HG03432 (cell line): ENCODE results near the gene JUND.

Experiments
- ATAC-seq: cut with Tn5 transposase; IDR thresholded peaks from one replicate; pipeline ENCODE4 v1.9.1; 2021; ENCODE audit warnings: mild to moderate bottlenecking, moderate library complexity; ENCODE audit not compliant: unreplicated experiment

JUND gene

DNA sequence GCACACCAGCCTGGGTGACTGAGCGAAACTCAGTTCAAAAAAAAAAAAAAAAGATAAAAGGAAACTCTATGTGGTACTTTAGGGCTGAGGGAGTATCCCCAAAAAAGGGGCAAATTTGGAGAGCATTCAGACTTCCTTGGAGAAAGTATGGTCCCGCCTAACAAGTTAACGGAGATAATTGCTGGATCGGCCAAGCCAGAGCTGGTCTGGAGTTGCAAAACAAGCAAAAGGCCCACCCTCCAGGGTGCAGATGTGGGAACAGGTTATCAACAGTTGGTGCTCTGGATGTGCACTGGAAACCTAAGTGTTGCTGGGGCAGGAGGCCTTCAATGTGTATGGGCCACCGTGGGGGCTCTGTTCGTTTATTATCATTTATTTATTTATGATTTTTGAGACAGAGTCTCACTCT is 10.0 kb downstream of the JUND start:
- no peak for ATAC-seq

DNA sequence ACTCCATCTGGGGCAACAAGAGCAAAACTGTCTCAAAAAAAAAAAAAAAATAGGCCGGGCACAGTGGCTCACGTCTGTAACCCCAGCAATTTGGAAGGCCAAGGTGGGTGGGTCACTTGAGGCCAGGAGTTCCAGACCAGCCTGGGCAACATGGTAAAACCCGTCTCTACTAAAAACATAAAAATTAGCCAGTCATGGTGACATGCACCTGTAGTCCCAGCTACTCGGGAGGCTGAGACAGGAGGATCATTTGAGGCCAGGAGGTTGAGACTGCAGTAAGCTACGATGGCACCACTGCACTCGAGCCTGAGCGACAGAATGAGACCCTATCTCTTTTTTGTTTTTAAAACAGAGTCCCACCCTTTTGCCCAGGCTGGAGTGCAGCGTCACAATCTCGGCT is 11.1 kb downstream of the JUND start:
- no peak for ATAC-seq

DNA sequence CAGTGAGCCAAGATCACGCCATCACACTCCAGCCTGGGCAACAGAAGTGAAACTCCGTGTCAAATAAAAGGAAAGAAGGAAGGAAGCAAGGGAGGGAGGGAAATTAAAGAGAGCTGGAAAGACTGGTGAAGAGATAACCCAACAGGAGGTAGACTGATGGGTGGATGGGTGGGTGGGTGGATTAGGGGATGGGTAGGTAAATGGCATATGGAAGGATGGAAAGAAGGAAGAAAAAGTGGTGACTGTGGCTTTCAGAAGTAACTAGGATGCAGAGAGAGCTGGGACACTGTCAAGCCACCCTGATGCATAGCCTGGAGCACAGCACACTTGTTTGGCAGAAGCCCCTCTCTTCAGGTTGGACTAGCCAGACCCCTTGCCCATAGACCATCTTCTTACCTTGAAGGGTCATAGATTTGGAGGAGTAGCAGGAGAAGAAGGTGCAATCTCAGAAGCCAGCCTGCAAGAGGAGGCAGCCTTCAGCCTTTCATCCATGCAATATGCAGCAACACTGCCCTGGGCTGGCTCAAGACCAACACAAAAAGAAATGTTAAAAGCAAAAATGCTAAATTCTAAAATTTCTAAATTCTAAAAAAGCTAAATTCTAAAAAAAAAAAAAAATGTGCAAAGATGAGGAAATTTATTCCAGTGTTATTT is 12.2 kb downstream of the JUND start:
- no peak for ATAC-seq

DNA sequence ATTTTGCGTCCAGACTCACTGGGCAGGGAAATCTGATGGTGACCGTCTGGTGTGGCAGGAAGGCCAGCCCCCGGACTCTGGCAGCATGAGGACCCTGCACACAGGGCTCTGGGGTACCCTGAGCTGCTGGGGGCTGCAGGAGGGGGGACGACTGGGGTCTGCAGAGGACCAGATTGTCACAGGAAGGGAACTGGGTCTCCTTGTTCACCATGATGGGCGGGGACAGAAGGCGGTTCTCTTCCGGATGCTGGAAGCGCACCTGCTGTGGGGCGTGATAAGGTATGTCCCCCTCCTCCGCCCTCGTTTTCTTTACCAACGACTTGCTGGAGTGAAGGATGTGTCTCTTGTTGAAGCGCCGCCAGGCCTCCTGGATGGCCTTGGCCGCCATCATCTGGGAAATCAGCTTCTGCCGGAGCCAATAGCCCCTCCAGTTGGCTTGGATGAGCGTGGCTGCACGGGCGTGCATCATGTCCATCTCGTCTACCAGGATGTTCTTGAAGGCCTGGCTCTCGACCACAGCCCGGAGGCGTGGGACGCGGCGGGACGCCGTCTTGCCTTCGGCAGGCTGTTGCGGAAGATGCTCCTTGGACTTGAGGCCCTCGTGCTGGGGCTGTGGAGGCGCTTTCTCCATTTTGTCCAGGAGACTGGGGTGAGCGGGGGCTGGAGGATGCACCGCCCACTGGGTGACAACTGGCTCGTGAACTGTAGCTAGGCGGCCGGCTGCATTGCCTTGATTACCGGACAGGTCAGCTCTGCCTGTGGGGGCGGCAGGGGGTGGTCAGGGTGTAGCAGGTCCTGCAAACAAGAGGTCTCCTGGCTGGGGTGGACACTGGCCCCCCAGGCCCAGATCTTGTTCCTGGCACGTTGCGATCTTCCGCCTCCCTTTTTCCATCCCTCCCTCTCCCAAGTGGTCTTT is 14.4 kb downstream of the JUND start:
- no peak for ATAC-seq

DNA sequence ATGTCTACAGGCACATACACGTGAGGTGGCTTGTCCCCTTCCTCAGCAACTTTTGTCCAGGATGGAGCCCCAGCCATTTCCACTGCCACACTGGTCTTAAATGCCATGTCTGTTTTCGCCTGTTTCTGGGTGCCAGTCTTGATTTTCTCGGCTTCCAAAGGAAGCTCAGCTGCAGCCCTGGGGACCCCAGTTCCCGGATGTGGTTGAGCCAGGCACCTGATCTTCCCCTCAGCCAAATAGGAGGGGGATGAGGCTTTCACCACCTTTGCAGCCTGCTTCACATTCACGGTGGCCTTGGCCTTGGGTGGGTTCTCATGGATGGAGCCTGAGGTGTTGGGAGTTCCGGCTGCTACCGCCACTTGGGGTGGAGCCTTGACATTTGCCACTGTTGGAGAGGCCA is 15.8 kb downstream of the JUND start:
- no peak for ATAC-seq

DNA sequence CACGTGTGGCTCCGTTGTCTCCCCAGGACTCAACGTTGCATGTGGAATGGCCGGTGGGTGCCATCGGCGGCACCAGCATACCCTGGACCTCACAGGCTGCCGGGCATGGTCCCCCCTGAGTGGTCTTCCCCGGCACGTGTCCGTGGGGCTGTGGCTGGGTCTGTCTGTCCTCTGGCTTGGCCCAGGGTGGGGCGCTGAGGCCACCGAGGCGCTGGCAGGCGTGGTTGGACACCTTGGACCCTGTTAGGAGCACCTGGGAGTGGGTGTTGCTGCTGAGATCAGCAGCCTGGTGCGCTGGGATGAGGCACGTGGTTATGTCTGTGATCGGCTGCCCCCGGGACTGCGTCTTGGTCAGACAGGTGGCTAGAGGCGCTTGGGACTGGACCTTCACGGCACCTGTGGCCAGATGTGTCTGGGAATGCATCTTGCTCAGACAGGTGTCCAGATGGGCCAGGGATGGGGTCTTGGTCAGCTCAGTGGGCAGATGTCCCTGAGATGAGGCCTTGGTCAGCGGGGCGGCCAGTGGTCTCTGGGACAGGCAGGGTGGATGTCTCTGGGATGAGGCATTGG is 16.4 kb downstream of the JUND start:
- no peak for ATAC-seq

DNA sequence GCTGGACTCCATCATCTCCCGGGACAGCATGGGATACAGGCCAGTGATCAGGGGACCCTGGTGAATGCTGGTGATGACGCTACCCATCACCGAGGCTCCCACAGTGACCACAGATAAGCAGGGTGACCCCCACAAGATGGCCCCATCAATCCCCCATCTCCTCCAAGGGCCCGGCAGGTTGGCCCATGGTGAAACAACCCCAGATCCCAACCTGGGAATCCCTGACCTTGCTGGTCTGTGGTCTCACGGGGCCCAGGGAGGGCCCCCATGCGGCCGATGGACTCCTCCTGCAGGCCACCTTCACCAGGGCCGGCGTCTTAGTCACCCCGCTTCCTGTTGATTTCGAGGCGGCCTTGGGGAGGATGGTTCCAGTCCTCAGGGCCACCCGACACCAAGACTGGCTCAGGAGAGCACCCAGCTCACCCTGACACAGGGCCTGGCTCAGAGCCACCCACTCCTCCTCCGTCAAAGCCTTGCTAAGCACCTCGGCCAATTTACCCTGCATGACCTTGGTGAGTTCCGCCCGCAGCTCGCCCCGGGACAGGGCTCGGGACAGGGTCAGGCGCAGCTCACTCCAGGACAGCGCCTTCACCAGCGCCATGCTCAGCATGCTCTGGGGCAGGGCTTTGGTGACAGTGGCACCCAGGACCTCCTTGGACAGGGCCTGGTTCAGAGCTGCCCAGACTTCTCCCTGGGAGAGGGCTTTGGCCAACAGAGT is 17.1 kb downstream of the JUND start:
- no peak for ATAC-seq

DNA sequence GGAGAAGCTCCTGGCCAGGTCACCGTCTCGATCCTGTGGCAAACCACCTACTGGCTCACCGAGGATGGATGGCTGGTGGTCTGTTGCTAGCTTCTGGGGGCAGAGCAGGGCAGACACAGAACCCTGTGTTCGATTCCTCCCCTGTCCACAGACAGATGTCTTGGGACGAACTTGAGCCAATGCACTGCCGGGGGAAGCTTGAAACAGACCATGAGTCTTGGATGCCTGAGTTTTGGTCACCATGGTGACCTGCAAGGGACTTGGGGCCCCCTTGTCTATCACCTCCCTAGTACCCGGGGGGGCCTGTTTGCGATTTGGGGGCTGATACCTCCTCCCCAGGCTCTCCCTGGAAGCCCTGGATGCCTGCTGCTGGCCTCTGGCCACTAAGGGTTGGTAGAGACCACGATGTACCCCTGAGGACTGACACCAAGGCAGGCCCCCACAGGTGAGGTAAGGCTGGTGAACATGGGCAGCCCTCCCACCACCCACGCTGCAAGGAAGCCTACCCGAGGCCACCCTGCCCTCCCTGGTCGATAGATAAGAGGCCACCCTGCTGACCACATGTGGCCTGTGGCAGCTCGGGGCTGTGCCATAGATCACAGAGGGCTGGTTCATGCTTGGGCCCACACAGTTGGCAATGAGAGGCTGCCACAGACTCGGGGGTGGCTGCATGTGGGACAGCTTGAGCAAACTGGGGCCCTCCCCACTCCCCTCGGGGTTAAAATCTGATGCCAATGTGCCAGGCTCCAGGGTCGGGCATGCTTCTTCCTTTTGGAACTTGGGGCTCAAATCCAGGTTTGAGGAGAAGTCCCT is 17.9 kb downstream of the JUND start:
- no peak for ATAC-seq

DNA sequence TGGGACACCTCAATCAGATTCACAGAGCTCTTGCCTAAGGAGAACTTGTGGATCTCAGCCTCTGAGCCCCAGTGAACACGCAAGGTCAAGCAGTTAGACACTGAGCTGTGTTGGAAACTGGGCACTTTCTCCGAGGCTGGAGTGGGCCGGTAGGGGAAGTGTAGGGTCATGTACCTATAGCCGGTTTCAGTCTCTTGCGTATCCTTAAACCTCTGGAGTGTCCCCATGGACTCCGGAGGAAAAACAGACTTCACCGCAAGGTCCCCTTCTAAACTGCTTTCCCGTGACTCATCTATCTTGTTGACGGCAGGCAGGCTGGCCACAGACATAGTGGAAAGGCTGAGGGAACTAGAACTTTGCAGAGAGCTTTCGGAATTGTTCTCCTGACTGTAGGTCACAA is 18.5 kb downstream of the JUND start:
- ATAC-seq: no peak

DNA sequence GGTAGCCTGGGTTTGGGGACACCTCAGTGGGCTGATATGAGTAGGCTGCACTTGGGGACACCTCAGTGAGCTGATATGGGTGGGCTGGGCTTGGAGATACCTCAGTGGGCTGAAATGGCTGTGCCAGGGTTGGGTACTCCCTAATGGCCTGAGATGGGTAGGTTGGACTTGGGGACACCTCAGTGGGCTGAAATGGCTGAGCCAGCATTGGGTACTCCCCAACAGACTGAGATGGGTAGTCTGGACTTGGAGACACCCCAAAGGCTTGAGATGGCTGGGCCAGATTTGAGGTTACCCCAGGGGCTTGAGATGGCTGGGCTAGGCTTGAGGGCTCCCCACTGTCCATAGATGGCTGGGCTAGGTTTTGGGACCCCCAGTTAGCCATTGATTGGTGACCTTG is 19.3 kb downstream of the JUND start:
- ATAC-seq: no peak

DNA sequence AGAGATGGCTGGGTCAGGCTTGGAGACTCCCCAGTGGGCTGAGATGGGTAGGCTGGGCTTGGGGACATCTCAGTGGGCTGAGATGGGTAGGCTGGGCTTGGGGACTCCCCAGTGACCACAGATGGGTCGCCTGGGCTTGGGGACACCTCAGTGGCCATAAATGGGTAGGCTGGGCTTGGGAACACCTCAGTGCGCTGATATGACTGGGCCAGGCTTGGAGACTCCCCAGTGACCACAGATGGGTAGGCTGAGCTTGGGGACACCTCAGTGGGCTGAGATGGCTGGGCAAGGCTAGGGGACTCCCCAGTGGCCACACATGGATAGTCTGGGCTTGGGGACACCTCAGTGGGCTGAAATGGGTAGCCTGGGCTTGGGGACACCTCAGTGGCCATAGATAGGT is 19.9 kb downstream of the JUND start:
- no peak for ATAC-seq

DNA sequence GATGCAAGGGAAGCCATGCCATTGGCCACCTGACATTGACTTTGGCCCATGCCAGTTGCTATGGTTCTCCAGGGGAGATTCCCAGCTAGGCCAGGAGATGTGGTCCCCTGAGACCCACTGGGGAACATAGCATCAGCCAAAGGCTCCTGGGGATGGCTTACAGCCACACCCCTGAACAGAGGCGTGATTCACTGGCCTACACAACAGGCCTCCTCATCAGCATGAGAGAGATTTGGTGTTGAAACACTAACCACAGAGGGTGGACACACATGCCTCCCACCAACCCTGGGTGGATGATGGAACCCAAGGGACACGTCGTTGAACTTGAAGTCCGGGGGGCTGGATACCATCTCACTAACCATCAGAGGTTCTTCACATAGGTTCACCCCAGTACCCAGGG is 21.5 kb downstream of the JUND start:
- ATAC-seq: no peak

DNA sequence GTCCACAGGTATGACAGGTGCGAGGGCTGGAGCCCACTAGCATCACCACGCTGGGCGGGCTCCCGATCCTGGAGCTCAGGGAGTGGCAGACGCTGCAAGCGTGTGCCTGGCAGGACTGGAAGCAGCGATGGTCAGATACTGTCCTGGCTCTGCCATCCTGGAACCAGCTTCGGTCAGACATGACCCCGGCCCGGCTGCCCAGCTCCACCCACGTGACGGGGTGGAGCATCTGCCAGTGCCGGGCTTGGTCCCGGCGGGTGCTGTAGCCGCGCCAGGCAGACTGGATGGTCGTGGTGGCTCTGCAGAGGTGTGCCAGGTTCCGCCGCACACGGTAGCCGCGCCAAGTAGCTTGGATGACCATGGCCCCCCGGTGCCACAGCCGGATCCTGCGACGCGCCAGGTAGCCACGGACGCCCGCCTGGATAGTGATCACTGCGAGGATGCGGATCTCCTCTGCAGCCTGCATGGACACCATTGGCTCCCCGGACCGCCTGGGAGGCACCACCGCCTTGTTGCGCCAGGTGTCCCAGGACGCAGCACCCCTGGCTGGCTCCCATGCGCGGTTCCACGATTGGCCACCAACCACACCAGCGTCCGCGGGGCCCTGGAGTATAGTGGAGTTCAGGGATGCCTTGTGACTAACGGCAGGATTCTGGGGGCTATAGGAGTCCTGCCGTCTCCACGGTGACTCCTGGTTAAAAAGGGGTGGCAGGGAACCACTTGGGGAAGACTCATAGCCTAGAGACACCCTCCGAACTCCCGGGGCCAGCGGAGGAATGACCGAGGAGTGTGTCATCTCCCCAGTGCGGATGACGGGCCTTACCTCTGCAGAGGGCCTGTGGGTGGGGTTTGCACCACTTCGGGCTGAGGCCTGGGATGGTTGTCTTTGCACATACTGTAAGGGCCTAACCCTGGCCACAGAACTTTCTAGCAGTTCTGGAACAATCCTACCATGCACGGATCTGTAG is 23.6 kb downstream of the JUND start:
- no peak for ATAC-seq

DNA sequence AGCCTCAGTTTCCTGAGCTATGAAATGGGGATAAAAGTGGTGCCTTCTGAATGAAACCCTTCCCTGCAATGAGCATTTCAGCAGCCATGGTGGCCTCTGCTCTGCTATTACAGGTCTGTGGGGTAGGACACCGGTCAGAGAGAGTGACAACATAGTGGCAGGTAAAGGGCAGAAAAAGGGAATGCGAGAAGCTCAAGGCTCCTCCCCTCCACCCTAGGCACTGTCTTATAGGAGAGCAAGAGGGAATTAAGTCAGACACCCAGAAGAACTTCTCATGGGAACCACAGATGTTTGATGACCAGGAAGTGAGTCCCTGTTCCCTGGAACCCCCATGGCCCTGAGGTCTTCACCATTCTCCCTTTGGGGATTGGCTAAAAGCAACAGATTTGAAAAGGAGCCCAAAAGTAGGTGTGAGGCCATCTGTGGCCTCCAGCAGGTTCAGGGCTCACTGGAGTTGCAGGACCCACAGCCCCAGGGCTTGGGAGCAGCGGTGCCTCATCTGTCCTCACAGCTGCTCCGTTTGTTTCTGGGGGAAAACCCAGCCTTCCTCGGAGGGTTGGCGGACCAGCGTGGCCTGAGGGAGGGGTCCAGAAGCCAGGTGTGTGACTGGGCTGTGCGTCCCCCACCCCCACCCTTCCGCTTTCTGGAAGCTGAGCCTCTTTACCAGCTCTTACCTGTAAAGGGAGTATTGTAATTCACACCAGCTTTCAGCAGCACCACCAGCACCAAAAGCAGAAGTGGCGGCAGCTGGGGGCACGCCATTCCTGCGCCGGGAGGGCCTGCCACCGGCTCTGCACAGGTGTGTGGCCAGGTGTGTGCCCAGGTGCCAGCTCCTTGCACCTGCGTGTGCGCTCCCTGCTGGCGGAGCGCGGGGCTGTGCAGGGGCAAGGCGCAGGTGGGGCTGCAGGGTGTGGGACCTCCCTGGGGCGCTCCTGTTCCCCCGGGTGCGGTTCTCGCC is 26.6 kb downstream of the JUND start:
- no peak for ATAC-seq

DNA sequence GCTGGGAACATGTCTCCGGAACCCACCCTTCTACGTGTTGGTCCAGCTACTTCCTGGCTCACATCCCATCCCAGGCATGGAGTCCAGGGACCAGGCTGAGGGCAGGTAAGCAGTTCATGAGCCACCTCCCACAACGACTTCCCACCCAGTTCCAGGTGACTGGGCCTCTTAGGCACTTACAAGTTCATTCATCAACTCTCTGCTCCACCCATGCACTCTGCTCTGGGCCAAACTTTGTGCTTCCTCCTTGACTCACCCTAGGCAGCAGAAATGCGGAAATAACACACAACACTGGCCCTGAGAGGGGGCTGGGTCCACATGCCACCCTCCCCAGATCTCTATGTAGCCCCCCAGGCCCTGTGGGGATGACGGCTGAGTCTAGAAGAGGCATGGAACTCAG is 27.7 kb downstream of the JUND start:
- ATAC-seq: no peak

DNA sequence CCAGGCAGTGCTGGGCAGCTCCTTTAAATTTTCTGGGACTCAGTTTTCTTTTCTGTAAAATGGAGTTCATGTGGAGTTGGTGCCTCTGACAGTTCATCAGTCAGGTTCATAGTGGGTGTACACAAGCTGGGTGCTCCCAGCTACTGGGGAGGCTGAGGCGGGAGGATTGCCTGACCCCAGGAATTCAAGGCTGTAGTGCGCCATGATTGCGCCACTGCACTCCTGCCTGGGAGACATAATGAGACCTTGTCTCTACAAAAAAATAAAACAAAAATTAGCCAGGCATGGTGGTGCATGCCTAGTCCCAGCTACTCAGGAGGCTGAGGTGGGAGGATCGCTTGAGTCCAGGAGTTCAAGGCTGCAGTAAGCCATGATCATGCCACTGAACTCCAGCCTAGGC is 28.3 kb downstream of the JUND start:
- no peak for ATAC-seq

DNA sequence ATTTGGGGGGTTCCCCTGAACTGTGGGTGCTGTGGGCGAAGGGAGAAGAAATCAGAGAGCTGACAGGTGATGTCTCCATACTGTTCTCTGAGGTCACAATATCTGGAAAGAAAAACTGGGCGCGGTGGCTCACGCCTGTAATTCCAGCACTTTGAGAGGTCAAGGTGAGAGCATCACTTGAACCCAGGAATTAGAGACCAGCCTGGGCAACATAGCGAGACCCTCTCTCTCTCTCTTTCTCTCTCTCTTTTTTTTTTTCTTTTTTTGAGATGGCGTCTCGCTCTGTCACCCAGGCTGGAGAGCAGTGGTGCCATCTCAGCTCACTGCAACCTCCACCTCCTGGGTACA is 29.1 kb downstream of the JUND start:
- ATAC-seq: no peak

DNA sequence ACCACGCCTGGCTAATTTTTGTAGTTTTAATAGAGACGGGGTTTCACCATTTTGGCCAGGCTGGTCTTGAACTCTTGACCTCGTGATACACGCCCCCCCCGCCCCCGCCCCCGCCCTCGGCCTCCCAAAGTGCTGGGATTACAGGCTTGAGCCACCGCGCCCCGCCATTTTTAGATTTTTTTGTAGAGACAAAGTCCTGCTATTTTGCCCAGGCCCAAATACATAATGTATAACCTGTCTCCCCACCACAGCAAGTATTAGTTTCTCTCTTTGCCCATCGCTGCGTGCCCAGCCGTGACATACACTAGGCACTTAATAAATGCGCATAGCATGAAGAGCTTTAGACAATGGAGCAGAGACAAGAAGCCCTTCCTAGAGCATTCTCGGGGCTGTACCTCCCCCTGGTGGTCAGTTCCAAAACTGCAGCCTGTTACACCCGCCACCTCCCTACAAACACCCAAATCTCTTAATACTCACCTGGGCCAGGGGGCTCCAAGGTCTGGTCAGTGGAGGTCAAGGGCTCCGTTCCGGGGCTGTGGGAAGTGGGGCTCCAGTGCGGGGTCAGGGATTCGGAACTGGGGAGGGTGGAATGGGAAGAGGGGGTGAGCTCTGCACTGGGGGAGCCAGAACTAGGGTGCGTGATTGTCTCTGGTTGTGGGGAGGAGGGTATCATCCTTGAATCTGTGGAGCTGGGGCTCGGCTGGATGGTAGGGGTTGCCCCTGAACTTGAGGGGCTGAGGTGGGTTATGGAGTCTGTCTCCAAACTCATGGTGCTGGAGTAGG is 29.6 kb downstream of the JUND start:
- ATAC-seq: no peak
